Thyroid gland (tissue), 4 donors: ENCODE data around the gene GFER.

ENCODE experiments used
- POLR2A ChIP-seq, 2 donors: fragments of 450-650 bp; IDR thresholded peaks; one replicate each; pipeline ENCODE4 v1.6.1; 2017; ENCODE audit warnings: antibody characterized with exemption in 2 of 2, mild to moderate bottlenecking in 2 of 2, moderate library complexity in 1 of 2
- TF ChIP-seq, protein P1 (sequence below), 6 experiments: fragments of 200-600 bp in 3 of 6; fragments of 450-650 bp in 3 of 6; sonication (generic) in 3 of 6; IDR thresholded peaks; one replicate each; pipeline ENCODE4 v1.5.1; 2016 to 2019; ENCODE audit warnings: antibody characterized with exemption in 6 of 6, mild to moderate bottlenecking in 2 of 6, inconsistent platforms in 1 of 6, moderate library complexity in 1 of 6

DNA sequence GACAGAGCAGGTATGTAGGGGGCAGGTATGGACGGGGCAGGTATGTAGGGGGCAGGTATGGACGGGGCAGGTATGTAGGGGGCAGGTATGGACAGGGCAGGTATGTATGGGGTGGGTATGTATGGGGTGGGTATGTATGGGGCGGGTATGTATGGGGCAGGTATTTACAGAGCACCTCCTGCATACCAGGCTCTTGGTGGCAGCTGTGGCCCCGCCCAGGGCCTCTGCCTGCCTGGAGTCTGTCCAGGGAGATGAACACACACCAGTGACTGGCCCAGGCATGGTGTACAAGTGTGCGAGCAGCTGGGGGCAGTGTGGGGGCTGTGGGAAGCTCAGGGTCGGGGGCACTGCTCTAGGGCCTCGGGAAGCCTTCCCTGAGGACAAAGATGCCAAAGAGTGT is 33.9 kb upstream of the GFER start:
- TF ChIP-seq, protein P1, sequence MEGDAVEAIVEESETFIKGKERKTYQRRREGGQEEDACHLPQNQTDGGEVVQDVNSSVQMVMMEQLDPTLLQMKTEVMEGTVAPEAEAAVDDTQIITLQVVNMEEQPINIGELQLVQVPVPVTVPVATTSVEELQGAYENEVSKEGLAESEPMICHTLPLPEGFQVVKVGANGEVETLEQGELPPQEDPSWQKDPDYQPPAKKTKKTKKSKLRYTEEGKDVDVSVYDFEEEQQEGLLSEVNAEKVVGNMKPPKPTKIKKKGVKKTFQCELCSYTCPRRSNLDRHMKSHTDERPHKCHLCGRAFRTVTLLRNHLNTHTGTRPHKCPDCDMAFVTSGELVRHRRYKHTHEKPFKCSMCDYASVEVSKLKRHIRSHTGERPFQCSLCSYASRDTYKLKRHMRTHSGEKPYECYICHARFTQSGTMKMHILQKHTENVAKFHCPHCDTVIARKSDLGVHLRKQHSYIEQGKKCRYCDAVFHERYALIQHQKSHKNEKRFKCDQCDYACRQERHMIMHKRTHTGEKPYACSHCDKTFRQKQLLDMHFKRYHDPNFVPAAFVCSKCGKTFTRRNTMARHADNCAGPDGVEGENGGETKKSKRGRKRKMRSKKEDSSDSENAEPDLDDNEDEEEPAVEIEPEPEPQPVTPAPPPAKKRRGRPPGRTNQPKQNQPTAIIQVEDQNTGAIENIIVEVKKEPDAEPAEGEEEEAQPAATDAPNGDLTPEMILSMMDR (IDR thresholded peaks at IDR 0.05) = no peak
- TF ChIP-seq POLR2A (IDR thresholded peaks at IDR 0.05) = no peak
